Measurements from ENCODE around the gene DTX3L.

GRCh38 chr3:122555275-122556071 lies 8.7 kb upstream of the DTX3L start:
- TF ChIP-seq, protein P1, sequence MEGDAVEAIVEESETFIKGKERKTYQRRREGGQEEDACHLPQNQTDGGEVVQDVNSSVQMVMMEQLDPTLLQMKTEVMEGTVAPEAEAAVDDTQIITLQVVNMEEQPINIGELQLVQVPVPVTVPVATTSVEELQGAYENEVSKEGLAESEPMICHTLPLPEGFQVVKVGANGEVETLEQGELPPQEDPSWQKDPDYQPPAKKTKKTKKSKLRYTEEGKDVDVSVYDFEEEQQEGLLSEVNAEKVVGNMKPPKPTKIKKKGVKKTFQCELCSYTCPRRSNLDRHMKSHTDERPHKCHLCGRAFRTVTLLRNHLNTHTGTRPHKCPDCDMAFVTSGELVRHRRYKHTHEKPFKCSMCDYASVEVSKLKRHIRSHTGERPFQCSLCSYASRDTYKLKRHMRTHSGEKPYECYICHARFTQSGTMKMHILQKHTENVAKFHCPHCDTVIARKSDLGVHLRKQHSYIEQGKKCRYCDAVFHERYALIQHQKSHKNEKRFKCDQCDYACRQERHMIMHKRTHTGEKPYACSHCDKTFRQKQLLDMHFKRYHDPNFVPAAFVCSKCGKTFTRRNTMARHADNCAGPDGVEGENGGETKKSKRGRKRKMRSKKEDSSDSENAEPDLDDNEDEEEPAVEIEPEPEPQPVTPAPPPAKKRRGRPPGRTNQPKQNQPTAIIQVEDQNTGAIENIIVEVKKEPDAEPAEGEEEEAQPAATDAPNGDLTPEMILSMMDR (conservative IDR thresholded peaks at IDR 0.05) = no peak
- no peak for TF ChIP-seq EZH2 (IDR thresholded peaks at IDR 0.05; ENCODE audit: low read depth)
